HepG2 (cell line): ENCODE results near the gene CERS3. TPM values are rescaled to one million over a fixed set of nuclear protein-coding genes. Genes with fewer than 3 reads are reported as not detected.

ENCODE experiments used
- DRAP1 ChIP-seq: IDR thresholded peaks from 2 replicates; pipeline ENCODE4 v1.6.1; 2016; ENCODE audit warnings: missing genetic modification reagents, missing compliant biosample characterization
- HNRNPL ChIP-seq: fragments of 200-400 bp; formaldehyde crosslinking; IDR thresholded peaks from 2 replicates; pipeline ENCODE4 v1.6.1; 2017; ENCODE audit warnings: mild to moderate bottlenecking, low read depth, low read length
- MATR3 ChIP-seq: sonication (generic); formaldehyde crosslinking; IDR thresholded peaks from 2 replicates; pipeline ENCODE4 v1.4.0; 2020; ENCODE audit warnings: missing genetic modification reagents
- NFE2L1 ChIP-seq: sonication (generic); formaldehyde crosslinking; IDR thresholded peaks from 2 replicates; pipeline ENCODE4 v1.4.0; 2020; ENCODE audit warnings: missing genetic modification reagents, mild to moderate bottlenecking, borderline replicate concordance
- NFKB2 ChIP-seq: sonication (generic); formaldehyde crosslinking; IDR thresholded peaks from 2 replicates; pipeline ENCODE4 v1.4.0; 2020; ENCODE audit warnings: missing genetic modification reagents, borderline replicate concordance
- PBX3 ChIP-seq: sonication (generic); formaldehyde crosslinking; IDR thresholded peaks from 2 replicates; pipeline ENCODE4 v1.8.1; 2023; ENCODE audit warnings: missing genetic modification reagents, inconsistent platforms, borderline replicate concordance
- PLSCR1 ChIP-seq: sonication (generic); formaldehyde crosslinking; IDR thresholded peaks from 2 replicates; pipeline ENCODE4 v1.5.0; 2020; ENCODE audit warnings: missing genetic modification reagents, mild to moderate bottlenecking, borderline replicate concordance
- RBAK ChIP-seq: sonication (generic); formaldehyde crosslinking; IDR thresholded peaks from 2 replicates; pipeline ENCODE4 v1.5.1; 2020; ENCODE audit warnings: mild to moderate bottlenecking, missing genetic modification reagents
- SIN3B ChIP-seq: fragments of 150-350 bp; IDR thresholded peaks from 2 replicates; pipeline ENCODE4 v1.6.1; 2014; ENCODE audit warnings: low read length
- SP140L ChIP-seq: sonication (generic); formaldehyde crosslinking; IDR thresholded peaks from 2 replicates; pipeline ENCODE4 v1.4.0; 2020; ENCODE audit warnings: missing genetic modification reagents, borderline replicate concordance
- THAP11 ChIP-seq: IDR thresholded peaks from 2 replicates; pipeline ENCODE4 v1.6.1; 2016; ENCODE audit warnings: missing biosample characterization, missing genetic modification reagents
- ZC3H13 ChIP-seq: sonication (generic); formaldehyde crosslinking; IDR thresholded peaks from 2 replicates; pipeline ENCODE4 v1.8.1; 2023; ENCODE audit warnings: mild to moderate bottlenecking, missing genetic modification reagents, moderate library complexity
- ZKSCAN8 ChIP-seq: IDR thresholded peaks from 2 replicates; pipeline ENCODE4 v1.6.1; 2016; ENCODE audit warnings: borderline replicate concordance, missing genetic modification reagents, missing compliant biosample characterization
- ZMYM4 ChIP-seq: sonication (generic); formaldehyde crosslinking; IDR thresholded peaks from 2 replicates; pipeline ENCODE4 v1.8.1; 2023; ENCODE audit warnings: mild to moderate bottlenecking, missing genetic modification reagents
- ZNF343 ChIP-seq: sonication (generic); formaldehyde crosslinking; IDR thresholded peaks from 2 replicates; pipeline ENCODE4 v1.4.0; 2020; ENCODE audit warnings: mild to moderate bottlenecking, missing genetic modification reagents
- ZNF350 ChIP-seq: sonication (generic); formaldehyde crosslinking; IDR thresholded peaks from 2 replicates; pipeline ENCODE4 v1.4.0; 2020; ENCODE audit warnings: mild to moderate bottlenecking, low read depth, missing genetic modification reagents, borderline replicate concordance
- ZNF484 ChIP-seq: sonication (generic); formaldehyde crosslinking; IDR thresholded peaks from 2 replicates; pipeline ENCODE4 v1.5.1; 2020; ENCODE audit warnings: mild to moderate bottlenecking, low read depth, missing genetic modification reagents, borderline replicate concordance
- ZNF512 ChIP-seq: sonication (generic); formaldehyde crosslinking; IDR thresholded peaks from 2 replicates; pipeline ENCODE4 v1.4.0; 2020; ENCODE audit warnings: mild to moderate bottlenecking, missing genetic modification reagents
- ZNF572 ChIP-seq: sonication (generic); formaldehyde crosslinking; IDR thresholded peaks from 2 replicates; pipeline ENCODE4 v1.5.1; 2020; ENCODE audit warnings: mild to moderate bottlenecking, missing genetic modification reagents
- ZNF652 ChIP-seq: IDR thresholded peaks from 2 replicates; pipeline ENCODE4 v1.6.1; 2016; ENCODE audit warnings: low read depth, borderline replicate concordance
- ZNF691 ChIP-seq: sonication (generic); formaldehyde crosslinking; IDR thresholded peaks from 2 replicates; pipeline ENCODE4 v1.4.0; 2020; ENCODE audit warnings: missing genetic modification reagents, low read depth, mild to moderate bottlenecking, borderline replicate concordance
- ZNF777 ChIP-seq: sonication (generic); formaldehyde crosslinking; IDR thresholded peaks from 2 replicates; pipeline ENCODE4 v1.4.0; 2020; ENCODE audit warnings: missing genetic modification reagents
- polyA plus RNA-seq, 8 experiments: library from polyadenylated mRNA; depleted of rRNA in 3 of 8; stranded (reverse) in 7 of 8; unstranded in 1 of 8; fragments of >200 nt; fragmentation: Illumina TruSeq in 4 of 8; extraction: Trizol in 4 of 8; gene quantifications; 2 replicates each; pipeline versions ENCODE4 v1.2.1 to v1.2.3, GENCODE V29; 2011 to 2016; ENCODE audit warnings: low read depth in 4 of 8, missing spikeins in 1 of 8, mixed read lengths in 1 of 8; ENCODE audit not compliant: insufficient read depth in 1 of 8
- total RNA-seq, 5 experiments: library from RNA; depleted of rRNA; stranded (reverse); fragments of >200 nt; fragmentation: Illumina TruSeq; extraction: Trizol; gene quantifications; 2 replicates each; pipeline ENCODE4 v1.2.3, GENCODE V29; 2016; ENCODE audit warnings: low read depth in 1 of 5

Gene CERS3
- total and polyA plus RNA-seq, 2 of the 13 experiments (the other 11 are each of a cell fraction or from before 2014, with no cell fraction given), result not detected

- TF ChIP-seq PLSCR1 (CRISPR knock-in tag) (no peak), DRAP1 (no peak), ZNF691 (CRISPR knock-in tag) (no peak), NFKB2 (CRISPR knock-in tag) (no peak), NFE2L1 (CRISPR knock-in tag) (no peak), MATR3 (no peak), HNRNPL (no peak), SP140L (CRISPR knock-in tag) (no peak), PBX3 (CRISPR knock-in tag) (no peak), ZNF512 (CRISPR knock-in tag) (peak; percentile 79; the same call in 1 of the 2 replicates), ZNF484 (CRISPR knock-in tag) (no peak), ZC3H13 (CRISPR knock-in tag) (no peak), ZNF572 (CRISPR knock-in tag) (no peak), ZMYM4 (CRISPR knock-in tag) (no peak; the same call in none of the 2 replicates), ZKSCAN8 (CRISPR knock-in tag) (no peak; the same call in 1 of the 2 replicates), ZNF343 (no peak), RBAK (CRISPR knock-in tag) (peak; percentile 93), ZNF350 (CRISPR knock-in tag) (peak; percentile 80; the same call in 1 of the 2 replicates), ZNF652 (CRISPR knock-in tag) (no peak), SIN3B (no peak), THAP11 (CRISPR knock-in tag) (peak; percentile 72), ZNF777 (CRISPR knock-in tag) (no peak)
Observed at GRCh38 chr15:100350434-100351226, 178.1 kb downstream of the CERS3 start (continued).
